ENCODE data around the gene TRPM8. TPM values are rescaled to one million over a fixed set of nuclear protein-coding genes. Genes with fewer than 3 reads are reported as not detected.
A peak's percentile ranks its signal among the peaks of the same experiment; 100 is the strongest.

The TRPM8 gene
- total and polyA plus RNA-seq, 8 donors, result not detected

DNA sequence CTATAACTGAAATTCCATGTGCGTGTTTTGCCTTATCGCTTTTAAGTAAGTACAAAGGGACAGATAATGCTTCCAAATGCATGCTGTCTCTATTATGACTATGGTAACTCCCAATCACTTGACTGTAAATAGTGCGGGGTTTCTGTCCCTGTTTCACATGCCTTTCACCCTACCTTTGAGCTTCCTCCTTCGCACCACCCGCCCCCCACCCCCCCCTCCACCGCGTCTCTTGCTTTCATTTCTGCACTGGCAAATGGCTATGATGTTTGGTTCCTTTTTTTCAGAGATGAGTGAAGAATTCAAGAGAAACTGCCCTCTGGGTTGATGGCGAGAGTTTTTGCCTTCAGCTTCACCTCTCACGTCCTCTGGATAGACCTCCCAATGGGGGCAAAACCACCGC, 108.3 kb downstream of the TRPM8 start:
- intact Hi-C loops (cut with DNase I; ENCODE audit: low total_unique reads), result no loop called here
- DNase-seq, result peak in 1 of 2 donors; percentile 18
- no peak for TF ChIP-seq EP300 (IDR thresholded peaks at IDR 0.05)
- TF ChIP-seq, protein P1, sequence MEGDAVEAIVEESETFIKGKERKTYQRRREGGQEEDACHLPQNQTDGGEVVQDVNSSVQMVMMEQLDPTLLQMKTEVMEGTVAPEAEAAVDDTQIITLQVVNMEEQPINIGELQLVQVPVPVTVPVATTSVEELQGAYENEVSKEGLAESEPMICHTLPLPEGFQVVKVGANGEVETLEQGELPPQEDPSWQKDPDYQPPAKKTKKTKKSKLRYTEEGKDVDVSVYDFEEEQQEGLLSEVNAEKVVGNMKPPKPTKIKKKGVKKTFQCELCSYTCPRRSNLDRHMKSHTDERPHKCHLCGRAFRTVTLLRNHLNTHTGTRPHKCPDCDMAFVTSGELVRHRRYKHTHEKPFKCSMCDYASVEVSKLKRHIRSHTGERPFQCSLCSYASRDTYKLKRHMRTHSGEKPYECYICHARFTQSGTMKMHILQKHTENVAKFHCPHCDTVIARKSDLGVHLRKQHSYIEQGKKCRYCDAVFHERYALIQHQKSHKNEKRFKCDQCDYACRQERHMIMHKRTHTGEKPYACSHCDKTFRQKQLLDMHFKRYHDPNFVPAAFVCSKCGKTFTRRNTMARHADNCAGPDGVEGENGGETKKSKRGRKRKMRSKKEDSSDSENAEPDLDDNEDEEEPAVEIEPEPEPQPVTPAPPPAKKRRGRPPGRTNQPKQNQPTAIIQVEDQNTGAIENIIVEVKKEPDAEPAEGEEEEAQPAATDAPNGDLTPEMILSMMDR (IDR thresholded peaks at IDR 0.05), result no peak
- no peak for TF ChIP-seq POLR2A (IDR thresholded peaks at IDR 0.05)
- TF ChIP-seq POLR2AphosphoS5 (IDR thresholded peaks at IDR 0.05), result no peak
- peaks cover 0 to 15% (median 7%) of the 10 kb centered on the region in 4 donors for H3K4me1 ChIP-seq
- peaks cover 0 to 9% (median 3%) of the 10 kb centered on the region in 4 donors for H3K9me3 ChIP-seq
- peak overlapping the region; percentile 23 to 31 (median 26) for H3K4me3 ChIP-seq
- no peak overlapping the region for H3K27ac ChIP-seq
- H3K27me3 ChIP-seq, result peaks cover 0 to 18% (median 0%) of the 10 kb centered on the region in 3 donors
- H3K36me3 ChIP-seq, result no peaks in the 10 kb centered on the region
- WGBS, 5 donors, result 26 to 38% (median 29%) methylated on average over 10 of the region's 10 CpGs

- TF ChIP-seq EP300 (IDR thresholded peaks at IDR 0.05) (no peak), POLR2A (IDR thresholded peaks at IDR 0.05) (no peak), POLR2AphosphoS5 (IDR thresholded peaks at IDR 0.05) (no peak)
- TF ChIP-seq, protein P1 (IDR thresholded peaks at IDR 0.05), result no peak
- Histone ChIP-seq H3K4me3 (peak overlapping the region; percentile 23 to 31 (median 26)), H3K9me3 (peaks cover 0 to 9% (median 3%) of the 10 kb centered on the region in 4 donors), H3K27me3 (peaks cover 0 to 18% (median 0%) of the 10 kb centered on the region in 3 donors), H3K36me3 (no peaks in the 10 kb centered on the region), H3K27ac (no peak overlapping the region), H3K4me1 (peaks cover 0 to 15% (median 7%) of the 10 kb centered on the region in 4 donors)
- WGBS, 5 donors, result 48 to 76% (median 70%) methylated on average over 5 of the region's 5 CpGs
- DNase-seq, result peak in 1 of 2 donors; percentile 15
- intact Hi-C loops (cut with DNase I; ENCODE audit: low total_unique reads), result no loop called here
These were observed 108.8 kb downstream of the TRPM8 start for GRCh38 chr2:234025891-234026401.

GRCh38 chr2:234026693-234027254, 109.6 kb downstream of the TRPM8 start:
- no peak for DNase-seq

GRCh38 chr2:234027641-234028040, 110.5 kb downstream of the TRPM8 start:
- TF ChIP-seq POLR2AphosphoS5 (IDR thresholded peaks at IDR 0.05) (no peak), EP300 (IDR thresholded peaks at IDR 0.05) (no peak), POLR2A (IDR thresholded peaks at IDR 0.05) (no peak)
- TF ChIP-seq, protein P1 (IDR thresholded peaks at IDR 0.05), result no peak
- Histone ChIP-seq H3K9me3 (peaks cover 0 to 9% (median 2%) of the 10 kb centered on the region in 4 donors), H3K4me1 (peaks cover 0 to 15% (median 7%) of the 10 kb centered on the region in 4 donors), H3K36me3 (no peaks in the 10 kb centered on the region), H3K27ac (no peak overlapping the region), H3K27me3 (peaks cover 0 to 18% (median 0%) of the 10 kb centered on the region in 3 donors), H3K4me3 (no peak overlapping the region)
- peak in 1 of 2 donors; percentile 6 for DNase-seq
- 90 to 100% (median 92%) methylated on average over 1 of the region's 1 CpG for WGBS, 5 donors
- intact Hi-C loops (cut with DNase I; ENCODE audit: low total_unique reads), result no loop called here

More at GRCh38 chr2:234026693-234027254, 109.6 kb downstream of the TRPM8 start:
- peaks cover 0 to 18% (median 0%) of the 10 kb centered on the region in 3 donors for H3K27me3 ChIP-seq
- intact Hi-C loops (cut with DNase I; ENCODE audit: low total_unique reads), result no loop called here
- no peak overlapping the region for H3K4me3 ChIP-seq
- 79 to 92% (median 82%) methylated on average over 10 of the region's 10 CpGs for WGBS, 5 donors
- TF ChIP-seq POLR2AphosphoS5 (IDR thresholded peaks at IDR 0.05) (no peak), POLR2A (IDR thresholded peaks at IDR 0.05) (no peak), EP300 (IDR thresholded peaks at IDR 0.05) (no peak)
- TF ChIP-seq, protein P1 (IDR thresholded peaks at IDR 0.05), result no peak
- H3K27ac ChIP-seq, result no peak overlapping the region
- peaks cover 0 to 15% (median 7%) of the 10 kb centered on the region in 4 donors for H3K4me1 ChIP-seq
- no peaks in the 10 kb centered on the region for H3K36me3 ChIP-seq
- H3K9me3 ChIP-seq, result peaks cover 0 to 9% (median 3%) of the 10 kb centered on the region in 4 donors

Data from stomach (tissue), 9 donors.